IMR-90 (cell line): ENCODE data around the gene ARHGEF12. TPM values are rescaled to one million over a fixed set of nuclear protein-coding genes. Genes with fewer than 3 reads are reported as not detected.

Experiments
- ATAC-seq: fragments of 200-7000 bp; cut with Tn5 transposase; 2 replicates; pipeline ENCODE4 v1.9.1; 2020; ENCODE audit warnings: low read depth, mild to moderate bottlenecking, moderate library complexity
- BruUV-seq: library from RNA; stranded (reverse); fragments of 400-500 nt; replicated peaks from 2 replicates; lab custom pipeline; 2021; lab: Mats Ljungman, UMichigan
- CTCF ChIA-PET: fragments of 300-600 bp; formaldehyde crosslinking; extraction: SDS; loops from one replicate; lab custom pipeline; 2021; ENCODE audit warnings: antibody characterized with exemption; lab: Yijun Ruan, JAX
- POLR2A ChIA-PET: fragments of 300-600 bp; sonication (Branson Sonifier 250); formaldehyde crosslinking; loops from one replicate; lab custom pipeline; 2022; ENCODE audit warnings: antibody characterized with exemption; ENCODE audit not compliant: unreplicated experiment; lab: Charles Lee
- DNase-seq: peaks from one replicate; pipeline ENCODE4 v3.0.0; 2013
- H2AFZ ChIP-seq: replicated peaks from 2 replicates; pipeline ENCODE3; 2013; ENCODE audit warnings: low read length, mild to moderate bottlenecking; ENCODE audit not compliant: poor library complexity
- H2AK5ac ChIP-seq: 2 replicates; pipeline ENCODE4 v1.6.1; 2013; ENCODE audit warnings: low read depth, low read length, inconsistent platforms
- H2AK9ac ChIP-seq: replicated peaks from 2 replicates; pipeline ENCODE3; 2013; ENCODE audit warnings: mild to moderate bottlenecking, low read depth, low read length, moderate library complexity; ENCODE audit not compliant: poor library complexity
- H2BK120ac ChIP-seq: 2 replicates; pipeline ENCODE4 v1.6.1; 2013; ENCODE audit warnings: low read depth, low read length, inconsistent platforms
- H2BK15ac ChIP-seq: 3 replicates; pipeline ENCODE4 v1.6.1; 2013; ENCODE audit warnings: low read depth, low read length, inconsistent platforms
- H2BK20ac ChIP-seq: 2 replicates; pipeline ENCODE4 v1.6.1; 2013; ENCODE audit warnings: low read depth, mild to moderate bottlenecking, inconsistent platforms, low read length, moderate library complexity
- H2BK5ac ChIP-seq: 2 replicates; pipeline ENCODE4 v1.6.1; 2013; ENCODE audit warnings: mild to moderate bottlenecking, low read depth, low read length, inconsistent platforms; ENCODE audit not compliant: poor library complexity, severe bottlenecking
- H3K14ac ChIP-seq: replicated peaks from 2 replicates; pipeline ENCODE4 v1.6.1; 2013; ENCODE audit warnings: low read depth, low read length, inconsistent platforms
- H3K18ac ChIP-seq: 2 replicates; pipeline ENCODE4 v1.6.1; 2013; ENCODE audit warnings: low read depth, low read length, control low read depth
- H3K23ac ChIP-seq: 2 replicates; pipeline ENCODE4 v1.6.1; 2013; ENCODE audit warnings: low read depth, low read length, inconsistent platforms
- H3K27ac ChIP-seq: 2 replicates; pipeline ENCODE4 v1.5.1; 2013; ENCODE audit warnings: mild to moderate bottlenecking, control low read depth, low read length; ENCODE audit not compliant: insufficient read depth
- H3K27me3 ChIP-seq: 2 replicates; pipeline ENCODE4 v1.6.1; 2013; ENCODE audit warnings: low read length; ENCODE audit not compliant: control insufficient read depth, insufficient read depth
- H3K36me3 ChIP-seq: 2 replicates; pipeline ENCODE4 v1.6.1; 2013; ENCODE audit warnings: low read length, mixed read lengths; ENCODE audit not compliant: control insufficient read depth, insufficient read depth
- H3K4ac ChIP-seq: 2 replicates; pipeline ENCODE4 v1.6.1; 2013; ENCODE audit warnings: low read depth, low read length, inconsistent platforms
- H3K4me1 ChIP-seq: 2 replicates; pipeline ENCODE4 v1.6.1; 2013; ENCODE audit warnings: low read length, mixed read lengths; ENCODE audit not compliant: control insufficient read depth, insufficient read depth
- H3K4me2 ChIP-seq: 2 replicates; pipeline ENCODE4 v1.6.1; 2013; ENCODE audit warnings: low read depth, mild to moderate bottlenecking, control low read depth, low read length, moderate library complexity
- H3K4me3 ChIP-seq: 2 replicates; pipeline ENCODE4 v1.5.1; 2013; ENCODE audit warnings: low read depth, mild to moderate bottlenecking, control low read depth, low read length, moderate library complexity; ENCODE audit not compliant: insufficient read depth
- H3K56ac ChIP-seq: 2 replicates; pipeline ENCODE4 v1.6.1; 2013; ENCODE audit warnings: low read length, inconsistent platforms; ENCODE audit not compliant: insufficient read depth; ENCODE audit errors: extremely low read depth
- H3K79me1 ChIP-seq, 2 experiments: 2 replicates each; pipeline ENCODE4 v1.6.1; 2013; ENCODE audit warnings: low read length in 2 of 2, inconsistent platforms in 1 of 2, low read depth in 1 of 2
- H3K9ac ChIP-seq: 2 replicates; pipeline ENCODE4 v1.6.1; 2013; ENCODE audit warnings: low read depth, low read length, control low read depth
- H3K9me1 ChIP-seq: 2 replicates; pipeline ENCODE4 v1.6.1; 2013; ENCODE audit warnings: low read length, inconsistent platforms; ENCODE audit not compliant: insufficient read depth
- H3K9me3 ChIP-seq: 2 replicates; pipeline ENCODE4 v1.6.1; 2013; ENCODE audit warnings: low read length; ENCODE audit not compliant: control insufficient read depth, insufficient read depth
- H4K20me1 ChIP-seq: 2 replicates; pipeline ENCODE4 v1.6.1; 2013; ENCODE audit warnings: low read length, inconsistent platforms; ENCODE audit not compliant: insufficient read depth
- H4K5ac ChIP-seq: 2 replicates; pipeline ENCODE4 v1.6.1; 2013; ENCODE audit warnings: mild to moderate bottlenecking, low read depth, low read length, control low read depth
- H4K8ac ChIP-seq, 2 experiments: 2 replicates each; pipeline ENCODE4 v1.6.1; 2013; ENCODE audit warnings: low read depth in 2 of 2, low read length in 2 of 2, control low read depth in 1 of 2, inconsistent platforms in 1 of 2
- H4K91ac ChIP-seq: 2 replicates; pipeline ENCODE4 v1.6.1; 2013; ENCODE audit warnings: low read depth, low read length, inconsistent platforms; ENCODE audit not compliant: insufficient read depth
- ELK1 ChIP-seq: fragments of 150-350 bp; IDR thresholded peaks from 2 replicates; pipeline ENCODE4 v1.6.1; 2016; ENCODE audit warnings: low read depth, mild to moderate bottlenecking, low read length, moderate library complexity, borderline replicate concordance
- FOS ChIP-seq: fragments of 150-350 bp; IDR thresholded peaks from 2 replicates; pipeline ENCODE4 v1.6.1; 2016; ENCODE audit warnings: low read depth, low read length
- USF2 ChIP-seq: fragments of 150-350 bp; IDR thresholded peaks from 2 replicates; pipeline ENCODE4 v1.6.1; 2017; ENCODE audit warnings: mild to moderate bottlenecking, antibody characterized with exemption, low read length, low read depth
- WGBS, 2 experiments: methylation state at CpG; one replicate each; pipeline versions ENCODE4 v1.1.5 to v1.1.7; 2013; ENCODE audit warnings: missing lambda C conversion rate in 2 of 2; ENCODE audit not compliant: insufficient read length in 1 of 2; ENCODE audit errors: extremely low coverage in 2 of 2; 5-methylcytosine and 5-hydroxymethylcytosine counted together
- dilution Hi-C: fragments of 300-500 bp; cut with HindIII; formaldehyde crosslinking; loops from one replicate; pipeline ENCODE4 v1.14.3; 2018; ENCODE audit warnings: low sequenced_read_pairs; ENCODE audit not compliant: unreplicated experiment
- in situ Hi-C: fragments of 300-500 bp; cut with MboI; formaldehyde crosslinking; loops from 3 replicates; pipeline ENCODE4 v1.14.3; 2019; ENCODE audit warnings: low sequenced_read_pairs, inconsistent platforms, mixed read lengths
- intact Hi-C: fragments of 100-400 bp; cut with micrococcal nuclease; formaldehyde crosslinking; loops from 2 replicates; pipeline ENCODE4 v1.10.0; 2022
- polyA plus RNA-seq, 3 experiments: library from polyadenylated mRNA; depleted of rRNA; stranded (reverse); fragments of >200 nt; gene quantifications; 2 replicates each; pipeline ENCODE4 v1.2.3, GENCODE V29; 2012; ENCODE audit warnings: low replicate concordance in 1 of 3
- total RNA-seq: library from RNA; depleted of rRNA; stranded (reverse); fragments of >200 nt; gene quantifications from 2 replicates; pipeline ENCODE4 v1.2.3, GENCODE V29; 2012

Gene ARHGEF12
- total and polyA plus RNA-seq, 2 of the 4 experiments (the other 2 are of a cell fraction) = 25.5 to 115 TPM

- TF ChIP-seq USF2 = no peak
These were observed 3.2 kb downstream of the ARHGEF12 start (continued) for GRCh38 chr11:120339394-120339890.

- H3K14ac ChIP-seq = no peak overlapping the region
- H3K9me1 ChIP-seq = peaks cover 3% of the 10 kb centered on the region; the same call in 1 of the 2 replicates
- H2BK5ac ChIP-seq = no peak overlapping the region
- H2AK5ac ChIP-seq = no peak overlapping the region
- no peak overlapping the region for H2AK9ac ChIP-seq
- no TSS peak for BruUV-seq
- no peak overlapping the region for H3K4me3 ChIP-seq
- intact Hi-C loops = no loop called here
- TF ChIP-seq ELK1 (no peak), FOS (peak; percentile 41; the same call in 1 of the 2 replicates)
- no CpG with 5 or more reads among the region's 2 CpGs for WGBS, 2 experiments
- dilution Hi-C loops = no loop called here
- ChIA-PET POLR2A (no interaction called here), CTCF (no interaction called here)
- H3K18ac ChIP-seq = no peak overlapping the region
- H3K56ac ChIP-seq = no peak overlapping the region
- H3K4ac ChIP-seq = no peak overlapping the region
- peaks cover 71% of the 10 kb centered on the region for H4K20me1 ChIP-seq
- no peak overlapping the region for H2BK15ac ChIP-seq
- H2BK120ac ChIP-seq = no peak overlapping the region
- no peak overlapping the region for H2AFZ ChIP-seq
- no peak overlapping the region for H3K23ac ChIP-seq
- no peaks in the 10 kb centered on the region for H3K36me3 ChIP-seq
- H4K91ac ChIP-seq = no peak overlapping the region
- ATAC-seq (no peak), DNase-seq (peak; percentile 49)
- no peak overlapping the region for H3K9ac ChIP-seq
- H4K5ac ChIP-seq = no peak overlapping the region
- H3K9me3 ChIP-seq = no peaks in the 10 kb centered on the region
- no peaks in the 10 kb centered on the region for H3K27me3 ChIP-seq
- H3K4me1 ChIP-seq = peaks cover 3% of the 10 kb centered on the region; the same call in 1 of the 2 replicates
- H4K8ac ChIP-seq = no peak overlapping the region
- in situ Hi-C loops = loop anchor here (25.0 kb wide), 1 partner anchor 97 kb away; no protein-coding TSS in a partner anchor
- H3K4me2 ChIP-seq = peak overlapping the region; percentile 90
- H3K79me1 ChIP-seq = peaks cover 0 to 27% of the 10 kb centered on the region in 2 experiments; a peak in 2 of 4 replicates
- no peak overlapping the region for H3K27ac ChIP-seq
- H2BK20ac ChIP-seq = no peak overlapping the region
These were observed 4.3 kb downstream of the ARHGEF12 start for GRCh38 chr11:120340529-120340928.
